ENCODE results near the gene KIFC1. TPM values are rescaled to one million over a fixed set of nuclear protein-coding genes. Genes with fewer than 3 reads are reported as not detected.

The KIFC1 gene
- total RNA-seq, 3 donors from 2014 or later (not counting 1 experiment from before 2014, with no cell fraction given): 2.7 to 4.6 (median 3.3) TPM

- peaks cover 82% of the 10 kb centered on the region for H3K4me1 ChIP-seq (ENCODE audit: control insufficient read depth, insufficient read depth, low read length)
- no peaks in the 10 kb centered on the region for H3K36me3 Mint-ChIP-seq
- TF ChIP-seq, protein P1, sequence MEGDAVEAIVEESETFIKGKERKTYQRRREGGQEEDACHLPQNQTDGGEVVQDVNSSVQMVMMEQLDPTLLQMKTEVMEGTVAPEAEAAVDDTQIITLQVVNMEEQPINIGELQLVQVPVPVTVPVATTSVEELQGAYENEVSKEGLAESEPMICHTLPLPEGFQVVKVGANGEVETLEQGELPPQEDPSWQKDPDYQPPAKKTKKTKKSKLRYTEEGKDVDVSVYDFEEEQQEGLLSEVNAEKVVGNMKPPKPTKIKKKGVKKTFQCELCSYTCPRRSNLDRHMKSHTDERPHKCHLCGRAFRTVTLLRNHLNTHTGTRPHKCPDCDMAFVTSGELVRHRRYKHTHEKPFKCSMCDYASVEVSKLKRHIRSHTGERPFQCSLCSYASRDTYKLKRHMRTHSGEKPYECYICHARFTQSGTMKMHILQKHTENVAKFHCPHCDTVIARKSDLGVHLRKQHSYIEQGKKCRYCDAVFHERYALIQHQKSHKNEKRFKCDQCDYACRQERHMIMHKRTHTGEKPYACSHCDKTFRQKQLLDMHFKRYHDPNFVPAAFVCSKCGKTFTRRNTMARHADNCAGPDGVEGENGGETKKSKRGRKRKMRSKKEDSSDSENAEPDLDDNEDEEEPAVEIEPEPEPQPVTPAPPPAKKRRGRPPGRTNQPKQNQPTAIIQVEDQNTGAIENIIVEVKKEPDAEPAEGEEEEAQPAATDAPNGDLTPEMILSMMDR (IDR thresholded peaks at IDR 0.05): no peak
- peak overlapping the region; percentile 88 to 92 for H3K27ac Mint-ChIP-seq
- WGBS (ENCODE audit: insufficient coverage): 75% methylated on average over 5 of the region's 5 CpGs
- no peak overlapping the region for H3K4me3 ChIP-seq (ENCODE audit: low read length)
- H3K4me3 Mint-ChIP-seq: peak overlapping the region; percentile 91
- H3K36me3 ChIP-seq (ENCODE audit: control insufficient read depth, insufficient read depth, low read length): no peaks in the 10 kb centered on the region
- H3K9me3 Mint-ChIP-seq: no peaks in the 10 kb centered on the region
- intact Hi-C loops (cut with micrococcal nuclease): loop anchor here (2.0 kb wide), 1 partner anchor 26 kb away; the partner anchor contains the start of gene ZBTB9
- no peaks in the 10 kb centered on the region for H3K9me3 ChIP-seq (ENCODE audit: control insufficient read depth, insufficient read depth, low read length)
- peak in 1 of 2 donors; percentile 33 for DNase-seq
- peaks cover 74 to 92% of the 10 kb centered on the region in 2 donors for H3K4me1 Mint-ChIP-seq
- no peaks in the 10 kb centered on the region for H3K27me3 ChIP-seq (ENCODE audit: control insufficient read depth, insufficient read depth, low read length)
- no peak for ATAC-seq
- peak overlapping the region; percentile 73 for H3K27ac ChIP-seq (ENCODE audit: low read length)
- no peaks in the 10 kb centered on the region for H3K27me3 Mint-ChIP-seq (ENCODE audit: low read depth in 2 of 2)
Observed at GRCh38 chr6:33428966-33429749, 37.5 kb downstream of the KIFC1 start.

GRCh38 chr6:33429750-33430052, 38.1 kb downstream of the KIFC1 start:
- H3K27ac Mint-ChIP-seq: peak overlapping the region; percentile 88 to 92
- Histone ChIP-seq H3K36me3 (ENCODE audit: control insufficient read depth, insufficient read depth, low read length) (no peaks in the 10 kb centered on the region), H3K4me1 (ENCODE audit: control insufficient read depth, insufficient read depth, low read length) (peaks cover 78% of the 10 kb centered on the region), H3K27me3 (ENCODE audit: control insufficient read depth, insufficient read depth, low read length) (no peaks in the 10 kb centered on the region), H3K27ac (ENCODE audit: low read length) (peak overlapping the region; percentile 73), H3K4me3 (ENCODE audit: low read length) (no peak overlapping the region), H3K9me3 (ENCODE audit: control insufficient read depth, insufficient read depth, low read length) (no peaks in the 10 kb centered on the region)
- H3K36me3 Mint-ChIP-seq: no peaks in the 10 kb centered on the region
- WGBS (ENCODE audit: insufficient coverage): 15% methylated on average over 1 of the region's 2 CpGs
- no peak for ATAC-seq
- peak overlapping the region; percentile 91 for H3K4me3 Mint-ChIP-seq
- peak in 1 of 2 donors; percentile 65 for DNase-seq
- TF ChIP-seq, protein P1 (IDR thresholded peaks at IDR 0.05): no peak
- H3K9me3 Mint-ChIP-seq: no peaks in the 10 kb centered on the region
- intact Hi-C loops (cut with micrococcal nuclease): loop anchor here (2.0 kb wide), 1 partner anchor 25 kb away; the partner anchor contains the start of gene ZBTB9
- no peaks in the 10 kb centered on the region for H3K27me3 Mint-ChIP-seq (ENCODE audit: low read depth in 2 of 2)
- peaks cover 68 to 87% of the 10 kb centered on the region in 2 donors for H3K4me1 Mint-ChIP-seq

- Histone ChIP-seq H3K27ac (ENCODE audit: low read length) (peak overlapping the region; percentile 73), H3K27me3 (ENCODE audit: control insufficient read depth, insufficient read depth, low read length) (no peaks in the 10 kb centered on the region), H3K4me1 (ENCODE audit: control insufficient read depth, insufficient read depth, low read length) (peaks cover 72% of the 10 kb centered on the region), H3K36me3 (ENCODE audit: control insufficient read depth, insufficient read depth, low read length) (peaks cover 3% of the 10 kb centered on the region), H3K4me3 (ENCODE audit: low read length) (no peak overlapping the region), H3K9me3 (ENCODE audit: control insufficient read depth, insufficient read depth, low read length) (no peaks in the 10 kb centered on the region)
- WGBS (ENCODE audit: insufficient coverage): 23% methylated on average over 2 of the region's 2 CpGs
- TF ChIP-seq, protein P1 (IDR thresholded peaks at IDR 0.05): no peak
- DNase-seq (peak in 1 of 2 donors; percentile 56), ATAC-seq (no peak)
- intact Hi-C loops (cut with micrococcal nuclease): no loop called here
- no peaks in the 10 kb centered on the region for H3K27me3 Mint-ChIP-seq (ENCODE audit: low read depth in 2 of 2)
- H3K27ac Mint-ChIP-seq: peak overlapping the region; percentile 88 to 92
- no peaks in the 10 kb centered on the region for H3K36me3 Mint-ChIP-seq
- H3K9me3 Mint-ChIP-seq: no peaks in the 10 kb centered on the region
- H3K4me3 Mint-ChIP-seq: peak overlapping the region; percentile 89
- H3K4me1 Mint-ChIP-seq: peaks cover 62 to 81% of the 10 kb centered on the region in 2 donors
Observed at GRCh38 chr6:33430334-33430733, 38.7 kb downstream of the KIFC1 start.

Data from natural killer cell (primary cell).